HG03432 (cell line): ENCODE results near the gene EFNA1.

Experiments
- ATAC-seq: cut with Tn5 transposase; IDR thresholded peaks from one replicate; pipeline ENCODE4 v1.9.1; 2021; ENCODE audit warnings: mild to moderate bottlenecking, moderate library complexity; ENCODE audit not compliant: unreplicated experiment

Gene EFNA1

DNA sequence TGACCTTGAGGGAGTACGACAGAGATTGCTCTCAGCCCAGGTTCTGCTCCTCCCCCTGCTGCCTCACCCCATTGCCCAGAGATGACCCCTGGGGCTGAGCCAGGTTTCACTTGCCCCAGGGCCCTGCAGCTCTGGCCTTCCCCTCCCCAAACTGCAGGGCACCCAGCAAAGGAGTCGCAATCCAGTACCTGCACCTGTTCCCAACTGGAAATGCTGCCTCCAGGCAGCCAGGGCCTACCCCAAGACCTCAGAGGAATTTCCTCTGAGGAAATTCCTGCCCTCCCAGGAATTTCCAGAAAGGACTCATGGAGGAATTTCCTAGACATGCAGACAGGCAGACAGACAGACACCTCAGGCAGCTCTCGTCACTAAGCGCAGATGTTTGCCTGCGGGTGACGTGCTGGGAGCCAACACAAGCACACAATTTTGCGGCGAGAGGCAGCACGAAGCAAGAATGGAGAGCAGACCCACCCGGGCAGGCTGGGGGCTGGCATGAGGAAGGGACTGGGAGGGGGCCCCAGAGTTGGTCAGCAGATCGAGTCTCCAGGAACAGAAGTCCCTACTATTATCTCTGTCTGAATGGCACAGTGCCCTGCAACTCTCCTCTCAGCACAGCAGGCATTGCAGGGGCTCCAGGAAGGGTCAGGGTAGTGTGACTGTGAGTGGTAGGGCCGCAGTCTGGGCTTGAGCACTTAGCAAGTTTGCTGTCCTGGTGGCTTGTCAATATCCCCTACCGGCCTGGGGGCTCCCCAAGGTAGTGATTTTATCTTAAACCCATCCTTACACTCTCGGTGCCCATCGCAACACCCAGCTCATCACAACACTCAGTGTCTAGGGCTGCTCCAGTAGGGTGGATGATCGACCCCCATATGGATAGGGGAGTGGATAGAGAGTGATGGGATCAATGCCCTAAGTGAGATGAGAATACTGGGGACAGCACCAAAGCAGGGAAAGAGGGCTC, 2.9 kb upstream of the EFNA1 start:
- ATAC-seq: no peak

DNA sequence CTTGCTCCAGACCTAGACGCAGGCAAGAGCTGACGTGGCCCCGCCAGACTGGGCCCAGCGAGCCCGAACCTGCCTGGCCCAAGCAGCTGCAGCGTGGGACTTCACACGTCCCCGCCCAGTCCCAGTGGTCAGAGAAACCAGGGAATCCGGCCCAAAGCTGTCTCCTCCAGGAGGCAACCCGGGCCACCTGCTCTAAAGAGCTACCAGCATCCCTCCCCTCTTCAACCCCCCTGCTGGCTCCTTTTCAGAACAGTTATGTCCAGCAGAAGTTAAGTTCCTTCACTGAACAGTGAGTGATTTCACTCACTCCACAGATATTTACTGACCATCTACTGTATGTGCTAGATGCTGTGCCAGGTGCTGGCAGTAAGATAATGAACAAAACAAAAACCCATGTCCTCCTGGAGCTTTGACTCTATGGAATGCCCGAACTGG, 2.1 kb upstream of the EFNA1 start:
- no peak for ATAC-seq

DNA sequence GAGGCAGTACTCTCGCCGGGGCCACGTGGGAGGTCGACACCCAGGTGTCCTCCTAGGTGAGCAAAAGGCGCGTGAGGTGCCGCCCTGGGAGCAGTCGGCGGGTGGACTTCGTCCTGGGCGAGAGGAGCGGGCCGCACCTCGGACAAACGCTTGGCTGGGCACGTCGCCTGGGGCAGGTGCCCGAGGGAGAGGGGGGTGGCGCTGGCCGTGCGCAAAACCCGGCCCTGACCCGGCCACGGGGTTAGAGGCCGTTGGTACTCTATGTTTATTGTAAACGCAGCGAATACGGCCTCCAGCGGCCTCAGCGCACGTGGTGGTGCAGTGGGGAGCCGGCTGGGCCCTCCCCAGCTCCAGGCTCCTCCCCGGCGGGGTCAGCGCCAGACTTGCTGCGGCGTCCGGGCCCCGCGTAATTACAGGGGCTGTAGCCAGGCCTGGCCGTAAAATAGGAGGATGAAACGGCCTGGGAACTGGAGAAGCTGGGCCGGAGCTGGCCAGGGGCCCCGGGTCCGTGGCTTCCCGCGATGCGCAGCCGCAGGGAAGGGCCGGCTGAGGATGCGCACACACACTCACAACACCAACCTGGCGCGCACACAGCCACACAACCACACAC, 1.6 kb upstream of the EFNA1 start:
- ATAC-seq: no peak

DNA sequence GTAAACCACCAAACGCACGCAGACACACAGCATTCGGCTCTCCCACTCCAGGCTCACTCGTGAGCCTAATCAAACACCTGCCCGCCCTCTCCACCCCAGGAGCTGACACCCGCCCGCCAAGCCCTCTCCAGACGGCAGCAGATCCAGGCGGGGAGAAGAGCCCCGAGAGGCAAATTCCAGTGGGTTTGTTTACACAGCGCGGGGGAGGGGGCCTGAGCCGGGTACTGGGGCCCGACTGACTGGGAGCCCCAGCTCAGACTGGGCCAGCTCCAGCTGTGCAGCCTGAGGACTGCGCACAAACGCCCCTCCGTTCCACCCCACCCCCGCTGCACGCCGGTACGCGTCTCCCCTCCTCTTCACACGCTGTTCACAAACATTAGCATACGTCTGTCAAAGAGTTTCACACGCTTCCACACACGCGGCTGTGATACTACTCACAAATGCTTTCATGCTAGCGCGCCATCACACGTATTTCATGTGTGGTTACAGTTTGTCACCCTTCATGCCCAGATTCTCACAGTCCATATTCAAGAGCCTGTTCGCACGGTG, 1.0 kb upstream of the EFNA1 start:
- ATAC-seq: no peak

DNA sequence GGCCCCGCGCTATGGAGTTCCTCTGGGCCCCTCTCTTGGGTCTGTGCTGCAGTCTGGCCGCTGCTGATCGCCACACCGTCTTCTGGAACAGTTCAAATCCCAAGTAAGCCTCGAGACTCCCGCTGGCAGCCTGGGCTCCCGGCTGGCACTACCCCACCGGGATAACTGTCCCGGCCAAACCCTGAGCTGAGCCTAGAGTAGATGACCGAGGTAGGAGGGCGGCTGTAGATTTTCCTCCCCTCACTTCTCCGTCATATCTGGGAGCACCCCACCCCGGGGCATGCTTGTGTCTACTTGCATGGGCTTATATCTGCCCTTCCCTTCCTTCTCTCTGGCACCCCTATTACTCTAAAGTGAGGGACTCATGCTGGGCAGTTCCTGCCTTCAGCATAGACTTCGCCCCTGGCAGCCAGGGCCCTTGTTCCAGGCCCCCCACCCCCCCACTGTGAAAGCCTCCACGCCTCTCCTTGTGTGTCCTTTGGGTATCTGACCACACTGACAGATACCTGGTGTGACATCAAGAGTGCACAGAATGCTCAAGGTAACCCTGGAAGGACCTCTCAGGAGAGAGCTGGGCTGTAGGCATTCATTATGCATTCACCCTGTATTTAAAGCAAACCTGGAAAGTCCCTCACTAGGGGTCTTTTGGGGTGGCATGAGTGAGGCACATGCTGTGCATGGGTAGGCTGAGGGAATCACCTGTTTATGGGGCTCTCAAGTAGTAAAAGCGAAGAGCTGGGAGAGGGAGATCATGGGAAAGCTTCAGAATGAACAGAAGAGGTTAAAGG, 485 bp downstream of the EFNA1 start:
- no peak for ATAC-seq

DNA sequence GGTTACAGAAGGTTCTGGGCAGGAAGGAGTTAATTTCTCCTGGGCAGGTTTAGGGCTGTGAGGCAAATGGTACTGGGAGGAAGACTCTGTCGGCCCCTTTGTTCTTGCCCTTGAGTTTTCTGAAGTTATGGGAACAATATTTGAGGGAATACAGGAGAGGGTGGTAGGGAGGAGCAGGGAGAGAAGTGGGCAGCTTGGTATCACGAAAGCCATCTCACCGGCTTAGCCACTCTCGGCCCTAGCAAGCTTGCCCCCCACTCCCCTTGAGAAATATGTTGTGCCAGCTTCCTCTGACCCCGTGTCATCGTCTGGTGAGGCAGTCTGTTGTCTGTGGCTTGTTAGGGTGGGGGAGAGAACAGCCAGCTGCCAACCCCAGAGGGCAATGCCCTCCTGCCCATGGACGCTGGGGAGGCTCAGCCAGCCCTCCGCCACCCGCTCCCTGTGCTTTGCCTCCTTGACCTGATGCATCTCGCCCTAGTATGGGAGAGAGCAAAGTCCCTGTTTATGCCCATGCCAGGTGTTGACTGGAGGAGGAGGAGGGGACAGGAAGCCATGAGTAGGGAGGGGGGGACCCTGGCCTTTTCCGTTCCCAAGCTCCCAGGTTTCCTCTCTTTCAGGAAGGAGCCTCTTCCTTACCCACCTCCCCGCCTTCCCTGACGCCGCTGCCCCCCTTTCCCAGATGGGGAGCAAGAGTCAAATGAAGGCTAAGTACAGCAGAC, 1.2 kb downstream of the EFNA1 start:
- no peak for ATAC-seq

DNA sequence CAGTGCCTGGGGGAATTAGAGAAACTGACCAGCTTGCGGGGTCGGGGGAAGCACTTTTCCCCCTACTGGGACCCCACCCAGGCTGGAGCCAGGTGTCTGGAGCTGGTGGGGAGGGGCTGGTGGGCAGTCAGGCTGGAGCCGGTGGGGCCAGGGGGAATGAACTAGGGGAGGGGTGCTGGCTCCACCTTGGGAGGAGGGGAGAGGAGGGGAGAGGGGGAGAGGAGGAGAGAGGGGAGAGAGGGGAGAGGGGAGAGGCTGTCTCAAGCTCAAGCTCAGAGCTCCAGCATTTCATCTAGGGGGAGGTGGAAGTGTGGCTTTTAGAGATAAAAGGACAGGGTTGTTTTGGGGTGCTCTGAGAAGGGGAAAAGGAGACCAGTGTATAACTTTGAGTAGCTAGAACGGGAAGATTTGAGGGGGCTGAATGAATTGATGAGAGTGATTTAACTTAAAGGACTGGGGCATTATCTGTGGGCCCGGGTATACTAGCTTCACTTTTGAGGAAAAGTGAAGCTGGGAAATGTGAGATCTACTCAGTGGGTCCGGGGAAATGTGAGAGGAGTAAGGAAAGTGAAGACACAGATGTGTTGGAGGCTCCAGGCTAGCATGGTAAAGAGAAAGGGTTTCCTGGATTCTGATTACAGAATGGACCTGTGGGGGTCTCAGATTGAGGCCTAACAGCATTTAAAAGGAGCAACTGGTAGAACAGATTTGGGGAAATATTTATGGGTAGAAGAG, 2.8 kb downstream of the EFNA1 start:
- no peak for ATAC-seq

DNA sequence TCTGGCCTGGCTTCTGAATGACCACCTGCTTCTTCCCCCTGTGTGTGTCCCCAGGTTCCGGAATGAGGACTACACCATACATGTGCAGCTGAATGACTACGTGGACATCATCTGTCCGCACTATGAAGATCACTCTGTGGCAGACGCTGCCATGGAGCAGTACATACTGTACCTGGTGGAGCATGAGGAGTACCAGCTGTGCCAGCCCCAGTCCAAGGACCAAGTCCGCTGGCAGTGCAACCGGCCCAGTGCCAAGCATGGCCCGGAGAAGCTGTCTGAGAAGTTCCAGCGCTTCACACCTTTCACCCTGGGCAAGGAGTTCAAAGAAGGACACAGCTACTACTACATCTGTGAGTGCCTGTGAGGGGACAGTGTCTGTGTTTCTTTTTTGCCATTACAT, 3.6 kb downstream of the EFNA1 start:
- no peak for ATAC-seq

DNA sequence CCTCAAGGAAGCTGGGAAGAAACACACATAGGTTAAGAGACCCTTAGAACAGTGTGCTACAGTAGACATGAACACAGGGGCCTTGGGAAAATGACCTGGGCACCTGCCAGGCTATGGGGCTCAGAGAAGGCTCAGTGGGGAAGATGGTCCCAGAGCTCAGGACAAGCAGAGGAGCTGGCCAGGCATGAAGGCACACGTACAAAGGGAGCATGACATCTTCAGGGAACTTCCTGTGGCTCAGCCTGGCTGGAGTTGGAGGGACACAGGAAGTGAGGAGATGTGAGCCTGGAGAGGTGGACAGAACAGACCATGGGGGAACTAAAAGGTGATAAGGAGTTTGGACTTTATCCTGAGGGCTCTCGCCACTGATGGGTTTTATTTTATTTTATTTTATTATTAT, 4.2 kb downstream of the EFNA1 start:
- no peak for ATAC-seq

DNA sequence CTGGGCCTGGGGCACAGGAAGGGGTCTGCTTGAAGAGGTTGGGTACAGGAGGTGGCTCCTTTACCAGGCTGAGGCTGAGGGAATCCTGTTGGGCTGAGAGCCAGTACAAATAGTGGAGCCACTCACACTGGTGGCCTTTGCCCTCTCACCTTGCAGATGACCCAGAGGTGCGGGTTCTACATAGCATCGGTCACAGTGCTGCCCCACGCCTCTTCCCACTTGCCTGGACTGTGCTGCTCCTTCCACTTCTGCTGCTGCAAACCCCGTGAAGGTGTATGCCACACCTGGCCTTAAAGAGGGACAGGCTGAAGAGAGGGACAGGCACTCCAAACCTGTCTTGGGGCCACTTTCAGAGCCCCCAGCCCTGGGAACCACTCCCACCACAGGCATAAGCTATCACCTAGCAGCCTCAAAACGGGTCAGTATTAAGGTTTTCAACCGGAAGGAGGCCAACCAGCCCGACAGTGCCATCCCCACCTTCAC, 6.2 kb downstream of the EFNA1 start:
- ATAC-seq: no peak

DNA sequence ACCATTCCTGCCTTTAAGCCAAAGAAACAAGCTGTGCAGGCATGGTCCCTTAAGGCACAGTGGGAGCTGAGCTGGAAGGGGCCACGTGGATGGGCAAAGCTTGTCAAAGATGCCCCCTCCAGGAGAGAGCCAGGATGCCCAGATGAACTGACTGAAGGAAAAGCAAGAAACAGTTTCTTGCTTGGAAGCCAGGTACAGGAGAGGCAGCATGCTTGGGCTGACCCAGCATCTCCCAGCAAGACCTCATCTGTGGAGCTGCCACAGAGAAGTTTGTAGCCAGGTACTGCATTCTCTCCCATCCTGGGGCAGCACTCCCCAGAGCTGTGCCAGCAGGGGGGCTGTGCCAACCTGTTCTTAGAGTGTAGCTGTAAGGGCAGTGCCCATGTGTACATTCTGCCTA, 6.6 kb downstream of the EFNA1 start:
- no peak for ATAC-seq

DNA sequence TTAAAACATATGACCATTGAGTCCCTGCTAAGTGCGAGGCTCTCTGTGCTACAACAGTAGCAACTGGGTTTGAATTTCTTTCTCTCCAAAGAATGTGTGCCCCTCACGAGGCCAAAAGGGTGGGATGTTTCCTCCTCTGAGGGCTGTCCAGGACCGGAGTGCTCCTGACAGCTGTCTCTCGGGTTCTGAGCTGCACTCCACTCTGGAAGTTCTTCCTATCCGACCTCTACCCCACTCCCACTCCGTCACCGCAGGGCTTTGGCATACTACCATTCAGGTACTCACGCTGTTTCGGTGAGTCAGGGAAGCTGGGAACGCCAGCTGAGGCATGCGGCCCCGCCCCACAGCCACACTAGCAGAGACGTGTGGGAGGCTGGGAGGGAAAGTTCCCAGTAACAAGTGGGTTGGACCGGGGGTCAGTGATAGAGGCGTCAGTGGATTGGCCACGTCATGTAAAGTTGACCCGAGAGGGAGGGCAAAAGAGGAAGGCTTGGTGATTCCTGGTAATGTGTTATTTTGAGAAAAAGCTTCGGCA, 7.3 kb downstream of the EFNA1 start:
- no peak for ATAC-seq

DNA sequence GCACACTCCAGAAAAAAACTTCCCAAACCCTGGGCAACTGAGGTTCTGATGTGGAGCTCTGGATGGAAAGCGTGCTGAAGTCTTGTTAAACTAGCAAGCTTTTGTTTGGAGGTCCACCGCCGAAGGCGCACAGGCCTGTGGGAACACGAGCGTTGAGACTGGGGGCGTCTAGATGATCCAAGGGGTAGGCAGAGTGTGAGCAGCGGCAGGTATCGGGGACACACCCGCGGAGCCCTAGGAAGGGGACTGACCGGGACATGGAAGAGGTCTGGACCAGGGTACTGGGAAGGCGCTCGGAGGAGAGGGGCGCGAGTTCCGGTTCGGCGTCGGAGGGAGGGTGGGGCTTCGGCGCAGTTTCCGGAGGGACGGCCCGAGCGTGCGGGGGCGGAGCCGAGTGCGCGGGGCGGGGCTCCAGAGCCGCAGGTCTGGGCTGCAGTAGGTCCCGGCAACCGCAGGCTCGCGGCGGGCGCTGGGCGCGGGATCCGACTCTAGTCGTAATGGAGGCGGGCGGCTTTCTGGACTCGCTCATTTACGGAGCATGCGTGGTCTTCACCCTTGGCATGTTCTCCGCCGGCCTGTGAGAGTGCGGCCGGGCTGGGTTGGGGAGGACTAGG, 7.8 kb downstream of the EFNA1 start, which contains the start of gene SLC50A1:
SLC50A1 (plus strand) TSS at position 438 of the 614 bp plus-strand sequence; CDS start at position 498, 60 bp downstream.
- peak; percentile 81 for ATAC-seq

DNA sequence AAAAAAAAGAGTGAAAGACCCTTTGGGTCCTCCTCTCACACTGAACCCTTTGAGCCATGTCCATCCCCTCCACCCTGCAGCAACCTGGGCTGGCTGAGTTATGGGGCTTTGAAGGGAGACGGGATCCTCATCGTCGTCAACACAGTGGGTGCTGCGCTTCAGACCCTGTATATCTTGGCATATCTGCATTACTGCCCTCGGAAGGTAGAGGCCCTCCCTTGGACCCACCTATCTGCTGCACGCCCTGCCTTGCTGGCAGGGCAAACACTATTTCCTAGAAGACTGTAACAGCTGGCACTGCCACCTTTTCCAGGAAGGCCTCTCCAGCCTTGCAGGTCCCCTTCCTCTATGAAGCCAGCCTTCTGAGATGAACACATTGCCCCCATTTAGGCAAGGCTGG, 9.1 kb downstream of the EFNA1 start:
- no peak for ATAC-seq

DNA sequence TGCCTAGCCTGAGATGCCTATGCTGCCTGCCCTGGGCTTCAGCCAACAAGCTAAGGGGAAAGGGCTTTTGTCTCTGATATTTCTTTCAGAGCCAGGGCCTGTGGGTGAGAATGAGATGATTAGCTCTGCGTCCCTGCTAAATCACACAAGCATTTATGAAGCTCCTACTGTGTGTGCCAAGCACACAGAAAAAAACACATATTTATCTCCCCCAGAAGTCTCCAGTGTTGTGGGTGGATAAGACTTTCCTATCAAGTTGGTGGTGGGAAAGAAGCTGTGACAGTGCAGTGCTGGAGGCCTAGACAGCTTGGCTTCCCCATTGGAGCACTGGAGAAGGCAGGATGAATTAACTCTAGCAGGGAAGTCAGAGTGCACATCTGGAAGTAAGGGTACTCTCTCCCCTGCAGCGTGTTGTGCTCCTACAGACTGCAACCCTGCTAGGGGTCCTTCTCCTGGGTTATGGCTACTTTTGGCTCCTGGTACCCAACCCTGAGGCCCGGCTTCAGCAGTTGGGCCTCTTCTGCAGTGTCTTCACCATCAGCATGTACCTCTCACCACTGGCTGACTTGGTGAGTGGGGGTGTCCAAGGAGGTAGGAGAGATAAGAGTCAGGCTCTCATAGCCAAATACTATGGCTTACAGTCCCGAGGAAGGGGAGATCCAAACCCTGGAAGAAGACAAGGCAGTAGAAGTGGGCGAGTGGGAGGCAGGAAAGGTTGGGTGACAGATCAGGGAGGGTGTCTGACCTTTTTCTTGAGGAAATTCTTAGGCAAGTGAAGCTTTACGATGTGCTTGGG, 9.7 kb downstream of the EFNA1 start:
- no peak for ATAC-seq

DNA sequence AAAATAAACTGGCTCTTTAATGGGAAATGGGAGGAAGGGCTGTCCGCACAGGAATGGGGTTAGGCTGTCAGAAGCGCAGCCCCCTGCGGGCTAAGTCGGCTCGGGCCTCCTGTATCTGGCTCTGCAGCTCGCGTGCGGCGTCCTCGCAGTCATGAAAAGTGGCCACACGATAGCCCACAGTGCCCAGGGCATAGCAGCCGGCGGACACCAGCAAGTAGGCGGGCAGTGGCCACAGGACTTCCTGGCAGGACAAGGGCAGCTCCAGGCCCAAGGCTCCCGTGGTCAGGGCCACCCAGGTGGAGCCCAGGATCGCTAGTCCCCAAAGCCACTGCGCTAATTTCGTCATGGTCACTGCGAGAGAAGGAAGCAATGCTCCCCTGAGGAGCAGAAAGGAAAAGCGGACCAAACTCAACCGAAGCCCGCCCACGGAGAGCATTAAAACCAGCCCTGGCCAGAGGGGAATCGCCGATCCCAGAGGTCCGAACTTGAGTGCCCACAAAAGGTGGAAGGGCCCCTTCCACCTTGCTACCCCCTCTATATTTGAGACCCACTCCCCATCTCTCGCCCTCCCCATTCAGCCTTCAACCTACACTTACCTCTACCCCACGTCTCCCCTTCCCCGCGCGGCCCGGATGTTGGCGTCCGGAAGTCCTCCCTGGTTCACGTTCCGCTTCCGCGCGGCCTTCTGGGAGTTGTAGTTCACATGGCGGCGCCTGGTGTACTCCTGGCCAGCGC, 12.4 kb downstream of the EFNA1 start, which contains the start of gene DPM3:
DPM3 (minus strand) TSS at position 637 of the 735 bp plus-strand sequence; CDS start at position 346, 291 bp downstream.
- peak; percentile 69 for ATAC-seq

DNA sequence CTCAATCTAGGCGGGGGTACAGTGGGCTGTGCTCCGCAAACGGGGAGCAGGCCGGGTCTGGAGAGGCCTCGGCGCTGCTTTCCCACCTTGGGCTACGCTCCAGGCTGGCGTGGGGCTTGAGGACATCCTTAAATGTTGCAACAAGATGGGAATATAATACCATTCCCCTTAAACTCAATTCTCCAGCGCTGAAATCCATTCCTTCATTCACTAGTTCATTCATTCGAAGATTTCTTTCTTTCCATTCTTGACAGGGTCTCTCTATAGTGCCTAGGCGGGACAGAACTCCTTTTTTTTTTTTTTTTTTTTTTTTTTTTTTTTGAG, 12.9 kb downstream of the EFNA1 start:
- no peak for ATAC-seq
